NCI-H510A treated with DMSO at 0.1 percent for 48 hours (cell line): ENCODE data around the gene CALY.

ENCODE experiments used
- DNase-seq: peaks from one replicate; lab custom pipeline; 2025; lab: John Stamatoyannopoulos, UW

Gene CALY

GRCh38 chr10:133366130-133366478, 29.4 kb upstream of the CALY start:
- DNase-seq: no peak

- no peak for DNase-seq
These were observed 28.9 kb upstream of the CALY start for GRCh38 chr10:133365461-133366129.

- DNase-seq: no peak
These were observed 28.1 kb upstream of the CALY start for GRCh38 chr10:133364645-133365431.

- no peak for DNase-seq
These were observed 26.1 kb upstream of the CALY start for GRCh38 chr10:133362846-133363245.

GRCh38 chr10:133361773-133362441, 25.2 kb upstream of the CALY start:
- no peak for DNase-seq

GRCh38 chr10:133361227-133361626, 24.5 kb upstream of the CALY start:
- DNase-seq: no peak

- DNase-seq: no peak
These were observed 23.4 kb upstream of the CALY start for GRCh38 chr10:133359972-133360610.

GRCh38 chr10:133359554-133359971, 22.9 kb upstream of the CALY start:
- peak; percentile 51 for DNase-seq

- DNase-seq: no peak
These were observed 22.2 kb upstream of the CALY start for GRCh38 chr10:133358925-133359310.

- no peak for DNase-seq
These were observed 21.6 kb upstream of the CALY start for GRCh38 chr10:133358162-133358924.

- DNase-seq: no peak
These were observed 20.8 kb upstream of the CALY start, which contains the start of gene FUOM for GRCh38 chr10:133357285-133358161. TSS of gene FUOM (minus strand) at chr10:133358019. CDS start at chr10:133358007, 12 bp downstream.

- no peak for DNase-seq
These were observed 20.0 kb upstream of the CALY start for GRCh38 chr10:133356549-133357284.

- no peak for DNase-seq
These were observed 19.3 kb upstream of the CALY start for GRCh38 chr10:133355991-133356390.

- no peak for DNase-seq
These were observed 18.6 kb upstream of the CALY start for GRCh38 chr10:133355266-133355665.

- DNase-seq: no peak
These were observed 18.1 kb upstream of the CALY start for GRCh38 chr10:133354672-133355240.

- no peak for DNase-seq
These were observed 17.4 kb upstream of the CALY start for GRCh38 chr10:133353988-133354605.

- no peak for DNase-seq
These were observed 16.7 kb upstream of the CALY start for GRCh38 chr10:133353202-133353959.
